H1 (cell line): ENCODE measurements around the gene MUC5B. TPM values are rescaled to one million over a fixed set of nuclear protein-coding genes. Genes with fewer than 3 reads are reported as not detected.

Experiments
- CTCF ChIA-PET: fragments of 300-600 bp; sonication (Branson Sonifier 250); formaldehyde crosslinking; loops from one replicate; lab custom pipeline; 2021; ENCODE audit not compliant: partially characterized antibody; lab: Charles Lee
- POLR2A ChIA-PET: fragments of 300-600 bp; sonication (Branson Sonifier 250); formaldehyde crosslinking; loops from one replicate; lab custom pipeline; 2021; ENCODE audit warnings: inconsistent platforms; ENCODE audit not compliant: partially characterized antibody; lab: Charles Lee
- DNase-seq, 2 experiments: peaks; one replicate each; pipeline versions ENCODE4 v3.0.0 to v3.0.0-alpha.2; 2010 to 2022; ENCODE audit warnings: low spot score in 2 of 2, low read depth in 1 of 2, mixed read lengths in 1 of 2
- FAIRE-seq: peaks from 2 replicates; lab custom pipeline; 2011; peaks lifted over from hg19 to GRCh38; lab: Jason Lieb, UNC
- H2AFZ ChIP-seq: 2 replicates; pipeline ENCODE4 v1.8.1; 2012; ENCODE audit warnings: low read length, inconsistent platforms
- H2AK5ac ChIP-seq: 2 replicates; pipeline ENCODE4 v1.6.1; 2013; ENCODE audit warnings: low read depth, low read length
- H2BK120ac ChIP-seq: replicated peaks from 2 replicates; pipeline ENCODE3; 2013; ENCODE audit warnings: low read depth, low read length, inconsistent platforms
- H2BK12ac ChIP-seq: 2 replicates; pipeline ENCODE4 v1.6.1; 2013; ENCODE audit warnings: low read depth, low read length
- H2BK15ac ChIP-seq: 2 replicates; pipeline ENCODE4 v1.6.1; 2013; ENCODE audit warnings: low read length
- H2BK20ac ChIP-seq: 2 replicates; pipeline ENCODE4 v1.6.1; 2013; ENCODE audit warnings: low read length
- H2BK5ac ChIP-seq: 2 replicates; pipeline ENCODE4 v1.6.1; 2013; ENCODE audit warnings: low read depth, low read length
- H3K14ac ChIP-seq: 2 replicates; pipeline ENCODE4 v1.6.1; 2013; ENCODE audit warnings: inconsistent platforms; ENCODE audit not compliant: insufficient read length
- H3K18ac ChIP-seq: 2 replicates; pipeline ENCODE4 v1.6.1; 2013; ENCODE audit warnings: low read length; ENCODE audit errors: extremely low read depth
- H3K23ac ChIP-seq: 2 replicates; pipeline ENCODE4 v1.6.1; 2013; ENCODE audit warnings: inconsistent platforms; ENCODE audit not compliant: insufficient read length
- H3K23me2 ChIP-seq: 2 replicates; pipeline ENCODE4 v1.6.1; 2013; ENCODE audit warnings: low read depth, low read length
- H3K27ac ChIP-seq: 2 replicates; pipeline ENCODE4 v1.6.1; 2011; ENCODE audit warnings: low read depth, low read length, inconsistent platforms
- H3K27me3 ChIP-seq, 4 experiments: replicated peaks in 1 of 4; 1 replicate in 1 of 4; 2 replicates in 3 of 4; pipeline versions ENCODE4 v1.6.1 to v1.8.1; 2011 to 2013; ENCODE audit warnings: low read length in 3 of 4, mild to moderate bottlenecking in 3 of 4, inconsistent platforms in 2 of 4, mixed read lengths in 2 of 4, moderate library complexity in 1 of 4; ENCODE audit not compliant: control insufficient read depth in 3 of 4, insufficient read depth in 3 of 4; ENCODE audit errors: extremely low read depth in 1 of 4
- H3K36me3 ChIP-seq, 4 experiments: 2 replicates each; pipeline versions ENCODE4 v1.6.1 to v1.8.1; 2011 to 2013; ENCODE audit warnings: mild to moderate bottlenecking in 4 of 4, low read length in 3 of 4, moderate library complexity in 2 of 4, control low read depth in 1 of 4, inconsistent platforms in 1 of 4; ENCODE audit not compliant: insufficient read depth in 4 of 4, control insufficient read depth in 2 of 4
- H3K4ac ChIP-seq: replicated peaks from 2 replicates; pipeline ENCODE3; 2013; ENCODE audit warnings: low read length, low read depth, mixed read lengths, inconsistent platforms; ENCODE audit not compliant: insufficient read length
- H3K4me1 ChIP-seq, 4 experiments: replicated peaks in 1 of 4; 1 replicate in 1 of 4; 2 replicates in 3 of 4; pipeline versions ENCODE4 v1.6.1 to v1.8.1; 2011 to 2013; ENCODE audit warnings: low read length in 3 of 4, inconsistent platforms in 2 of 4, mixed read lengths in 1 of 4; ENCODE audit not compliant: insufficient read depth in 4 of 4, control insufficient read depth in 3 of 4
- H3K4me2 ChIP-seq, 2 experiments: 2 replicates each; pipeline versions ENCODE4 v1.6.1 to v1.8.1; 2011 to 2013; ENCODE audit warnings: low read depth in 2 of 2, low read length in 2 of 2, control low read depth in 1 of 2, inconsistent platforms in 1 of 2, mild to moderate bottlenecking in 1 of 2; ENCODE audit not compliant: insufficient read depth in 1 of 2
- H3K4me3 ChIP-seq, 4 experiments: fragments of 200-600, 300-600 bp in 1 of 4; sonication (generic), shearing (Covaris generic), sonication (Bioruptor Twin) in 1 of 4; 2 replicates each; pipeline versions ENCODE4 v1.5.1 to v1.8.1; 2011 to 2016; ENCODE audit warnings: low read length in 4 of 4, low read depth in 3 of 4, control low read depth in 2 of 4, inconsistent platforms in 2 of 4, mild to moderate bottlenecking in 2 of 4, mixed read lengths in 1 of 4, moderate library complexity in 1 of 4; ENCODE audit not compliant: insufficient read depth in 2 of 4; ENCODE audit errors: extremely low read depth in 1 of 4
- H3K56ac ChIP-seq: replicated peaks from 2 replicates; pipeline ENCODE3; 2013; ENCODE audit warnings: low read depth, mild to moderate bottlenecking, mixed read lengths, low read length, inconsistent platforms; ENCODE audit not compliant: insufficient read length
- H3K79me1 ChIP-seq: 2 replicates; pipeline ENCODE4 v1.6.1; 2013; ENCODE audit warnings: low read depth, low read length, control low read depth
- H3K79me2 ChIP-seq, 2 experiments: 2 replicates each; pipeline versions ENCODE4 v1.6.1 to v1.8.1; 2012 to 2013; ENCODE audit warnings: low read length in 2 of 2, mild to moderate bottlenecking in 2 of 2, inconsistent platforms in 1 of 2; ENCODE audit not compliant: insufficient read depth in 2 of 2, control insufficient read depth in 1 of 2
- H3K9ac ChIP-seq, 4 experiments: replicated peaks in 1 of 4; 1 replicate in 1 of 4; 2 replicates in 3 of 4; pipeline versions ENCODE4 v1.6.1 to v1.8.1; 2011 to 2013; ENCODE audit warnings: low read depth in 3 of 4, low read length in 3 of 4, control low read depth in 2 of 4, mild to moderate bottlenecking in 2 of 4, moderate library complexity in 2 of 4, inconsistent platforms in 1 of 4; ENCODE audit errors: extremely low read depth in 1 of 4
- H3K9me3 ChIP-seq, 2 experiments: 2 replicates each; pipeline versions ENCODE4 v1.6.1 to v1.8.1; 2012 to 2013; ENCODE audit warnings: mild to moderate bottlenecking in 2 of 2, moderate library complexity in 2 of 2, control low read depth in 1 of 2, inconsistent platforms in 1 of 2, low read depth in 1 of 2, low read length in 1 of 2, mixed read lengths in 1 of 2; ENCODE audit not compliant: insufficient read depth in 2 of 2
- H4K20me1 ChIP-seq, 2 experiments: replicated peaks in 1 of 2; 2 replicates each; pipeline versions ENCODE3 to v1.8.1; 2011 to 2013; ENCODE audit warnings: inconsistent platforms in 2 of 2, low read length in 2 of 2, mild to moderate bottlenecking in 1 of 2; ENCODE audit not compliant: insufficient read depth in 2 of 2, control insufficient read depth in 1 of 2
- H4K5ac ChIP-seq: 2 replicates; pipeline ENCODE4 v1.6.1; 2013; ENCODE audit warnings: low read length, low read depth, mixed read lengths, inconsistent platforms; ENCODE audit not compliant: insufficient read length
- H4K8ac ChIP-seq: 2 replicates; pipeline ENCODE4 v1.8.0; 2013; ENCODE audit warnings: mild to moderate bottlenecking, moderate library complexity, low read length, inconsistent platforms; ENCODE audit not compliant: insufficient read depth; ENCODE audit errors: extremely low read depth
- H4K91ac ChIP-seq: replicated peaks from 2 replicates; pipeline ENCODE3; 2013; ENCODE audit warnings: low read length, mixed read lengths, inconsistent platforms; ENCODE audit not compliant: insufficient read length
- ASH2L ChIP-seq: fragments of 200-600, 300-600 bp; sonication (generic); IDR thresholded peaks from one replicate; pipeline ENCODE4 v1.7.1; 2017; ENCODE audit warnings: low read length
- CHD2 ChIP-seq: IDR thresholded peaks from 2 replicates; pipeline ENCODE4 v1.6.1; 2012; ENCODE audit warnings: low read length, improper control_type of control experiment
- CREB1 ChIP-seq: IDR thresholded peaks from 2 replicates; pipeline ENCODE4 v1.6.1; 2012; ENCODE audit warnings: inconsistent platforms
- FOSL1 ChIP-seq: IDR thresholded peaks from 2 replicates; pipeline ENCODE4 v1.6.1; 2011; ENCODE audit warnings: mild to moderate bottlenecking, low read depth, low read length, moderate library complexity; ENCODE audit not compliant: insufficient read depth
- GABPA ChIP-seq: IDR thresholded peaks from 2 replicates; pipeline ENCODE4 v1.6.1; 2011; ENCODE audit warnings: mild to moderate bottlenecking, low read length, moderate library complexity, borderline replicate concordance; ENCODE audit not compliant: insufficient read depth
- MAFK ChIP-seq: IDR thresholded peaks from 2 replicates; pipeline ENCODE4 v1.6.1; 2012; ENCODE audit warnings: low read depth, mild to moderate bottlenecking, improper control_type of control experiment, low read length
- PHF8 ChIP-seq: fragments of 200-600 bp; sonication (generic); conservative IDR thresholded peaks from 2 replicates; pipeline ENCODE4 v1.7.1; 2012; ENCODE audit warnings: low read depth, mild to moderate bottlenecking, inconsistent platforms, low read length, moderate library complexity
- POU5F1 ChIP-seq: IDR thresholded peaks from 2 replicates; pipeline ENCODE4 v1.6.1; 2011; ENCODE audit warnings: low read depth, mild to moderate bottlenecking, low read length, moderate library complexity
- RFX5 ChIP-seq: IDR thresholded peaks from 2 replicates; pipeline ENCODE4 v1.6.1; 2011; ENCODE audit warnings: low read depth, low read length, improper control_type of control experiment, borderline replicate concordance
- SAP30 ChIP-seq: fragments of 300-600 bp; sonication (generic); IDR thresholded peaks from 2 replicates; pipeline ENCODE4 v1.7.1; 2012; ENCODE audit warnings: low read length, moderate library complexity, mild to moderate bottlenecking, inconsistent platforms; ENCODE audit not compliant: insufficient read depth, insufficient replicate concordance
- SUZ12 ChIP-seq: fragments of 200-600 bp; sonication (generic); IDR thresholded peaks from 2 replicates; pipeline ENCODE4 v1.6.1; 2012; ENCODE audit warnings: mild to moderate bottlenecking, inconsistent platforms, low read length, moderate library complexity, mixed read lengths
- WGBS, 2 experiments: shearing (Covaris generic) in 1 of 2; methylation state at CpG; one replicate each; pipeline versions ENCODE4 v1.1.6 to v1.1.7; 2013 to 2015; ENCODE audit warnings: low lambda C conversion rate in 2 of 2, mixed read lengths in 2 of 2, inconsistent platforms in 1 of 2, low coverage in 1 of 2, missing lambda C conversion rate in 1 of 2; ENCODE audit not compliant: insufficient replicate concordance in 2 of 2, insufficient coverage in 1 of 2, insufficient read length in 1 of 2; ENCODE audit errors: extremely low coverage in 1 of 2, missing lambda C conversion rate in 1 of 2; 5-methylcytosine and 5-hydroxymethylcytosine counted together
- polyA plus RNA-seq, 7 experiments: library from polyadenylated mRNA; depleted of rRNA in 3 of 7; stranded (reverse) in 5 of 7; unstranded in 2 of 7; fragments of >200 nt in 5 of 7; fragments of 200-250 nt in 2 of 7; gene quantifications; 1 replicate in 5 of 7; 2 replicates in 1 of 7; 4 replicates in 1 of 7; pipeline versions ENCODE4 v1.2.1 to v1.2.3, GENCODE V29; 2011 to 2013; ENCODE audit warnings: missing spikeins in 2 of 7, mixed read lengths in 2 of 7
- total RNA-seq: library from RNA; stranded (reverse); fragmentation: NEBNext Ultra II Directional; extraction: Animal tissue kit (Norgen Biotek cat#: 25700); gene quantifications from 2 replicates; pipeline ENCODE4 v1.2.1, GENCODE V29; 2021

Gene MUC5B
- total and polyA plus RNA-seq, 2 of the 8 experiments (the other 6 are each of a cell fraction or from before 2014, with no cell fraction given) = 0.02 to 0.03 TPM

DNA sequence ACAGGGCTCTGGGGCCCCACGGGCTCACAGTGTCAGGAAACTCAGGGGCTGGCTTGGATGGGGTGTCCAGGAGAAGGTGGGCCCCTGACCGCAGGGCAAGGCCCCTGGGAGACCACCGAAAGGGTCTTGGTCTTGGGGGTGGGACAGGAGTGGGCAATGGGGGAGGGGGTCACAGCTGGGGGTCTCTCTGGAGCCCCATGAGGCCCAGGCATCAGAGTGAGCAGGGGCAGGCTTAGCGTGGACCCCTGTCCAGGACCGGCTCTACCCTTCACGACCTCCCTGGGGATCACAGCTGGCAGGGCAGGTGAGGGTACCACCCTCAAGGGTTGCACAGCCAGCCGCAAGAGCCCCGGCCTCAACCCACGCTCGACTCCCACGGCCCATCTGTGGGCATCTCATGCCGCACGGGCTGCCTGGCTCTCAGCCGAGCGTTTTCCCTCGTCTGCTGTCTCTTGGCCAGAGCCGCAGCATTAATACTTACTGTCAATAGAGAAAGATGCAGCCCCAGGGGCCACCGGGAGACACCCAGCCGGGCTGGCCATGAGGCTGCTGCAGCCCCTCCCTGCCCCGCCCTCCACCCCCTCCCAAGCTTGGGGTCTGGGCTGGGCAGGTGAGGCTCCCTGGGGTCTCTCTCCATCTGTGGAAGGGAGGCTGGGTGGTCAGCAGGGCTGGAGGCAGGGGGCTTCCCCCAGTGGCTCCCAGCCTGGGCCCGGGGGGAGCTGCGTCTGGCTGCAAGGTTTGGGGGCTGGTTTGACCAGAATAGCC lies 662 bp downstream of the MUC5B start:
- no peak overlapping the region for H3K4ac ChIP-seq
- H2BK120ac ChIP-seq = no peak overlapping the region
- no peak overlapping the region for H3K56ac ChIP-seq
- peak overlapping the region; percentile 71 for H3K18ac ChIP-seq
- H3K79me1 ChIP-seq = no peaks in the 10 kb centered on the region
- H3K23me2 ChIP-seq = no peaks in the 10 kb centered on the region
- ChIA-PET CTCF (no interaction called here), POLR2A (no interaction called here)
- WGBS, 2 experiments = 79% methylated on average over 15 of the region's 22 CpGs; no CpG with 5 or more reads in 1 of the 2 experiments
- no peak overlapping the region for H3K4me3 ChIP-seq
- no peak overlapping the region for H2BK5ac ChIP-seq
- peak overlapping the region; percentile 92 for H4K8ac ChIP-seq
- H3K23ac ChIP-seq = no peak overlapping the region
- TF ChIP-seq FOSL1 (no peak), RFX5 (no peak), GABPA (no peak), SAP30 (no peak), CHD2 (no peak), POU5F1 (no peak), PHF8 (no peak), MAFK (no peak), SUZ12 (no peak), ASH2L (no peak), CREB1 (no peak)
- peaks cover 0 to 14% (median 5%) of the 10 kb centered on the region in 4 experiments; a peak in 6 of 7 replicates for H3K4me1 ChIP-seq
- H4K20me1 ChIP-seq = peaks cover 0 to 1% of the 10 kb centered on the region in 2 experiments
- no peaks in the 10 kb centered on the region for H3K79me2 ChIP-seq
- no peak overlapping the region for H4K5ac ChIP-seq
- H2AFZ ChIP-seq = no peak overlapping the region
- 0 out of 2 replicates have a peak overlapping the region, but pooled peaks have one; percentile 72 for H2BK20ac ChIP-seq
- no peak overlapping the region for H2AK5ac ChIP-seq
- H3K14ac ChIP-seq = no peak overlapping the region
- FAIRE-seq = no peak
- no peaks in the 10 kb centered on the region; a peak in 1 of 4 replicates for H3K9me3 ChIP-seq
- no peak overlapping the region for H3K9ac ChIP-seq
- H3K27ac ChIP-seq = no peak overlapping the region
- no peak overlapping the region for H2BK15ac ChIP-seq
- H3K4me2 ChIP-seq = no peak overlapping the region
- H2BK12ac ChIP-seq = no peak overlapping the region
- peak overlapping the region; percentile 54 for H4K91ac ChIP-seq
- DNase-seq = peak in 1 of 2 experiments; percentile 45
- no peaks in the 10 kb centered on the region for H3K36me3 ChIP-seq
- H3K27me3 ChIP-seq = no peaks in the 10 kb centered on the region
